Activated naive CD8-positive, alpha-beta T cell treated with anti-CD3 and anti-CD28 coated beads, Interleukin-2, amount 50 U/mL, for 16 hours (primary cell): Measurements from ENCODE around the gene EIF4H.
"Not testable (repeated sequence)": the region's sequence is repeated elsewhere in the genome, so short reads cannot be mapped to it uniquely, and the experiment has no call there.

Experiments used
- DNase-seq: peaks from one replicate; pipeline ENCODE4 v3.0.0-alpha.2; 2020; ENCODE audit warnings: low read depth, low spot score

EIF4H gene

GRCh38 chr7:74173866-74174605 is at the start of gene EIF4H:
Gene EIF4H (plus strand): TSS chr7:74174356. CDS start chr7:74174384, 28 bp downstream.
- DNase-seq = peak; percentile 89

- DNase-seq = no peak
These were observed 47.8 kb upstream of the EIF4H start for GRCh38 chr7:74126220-74126880.

- no peak for DNase-seq
These were observed 44.3 kb upstream of the EIF4H start for GRCh38 chr7:74129887-74130286.

- no peak for DNase-seq
These were observed 43.6 kb upstream of the EIF4H start for GRCh38 chr7:74130518-74130917.

- no peak for DNase-seq
These were observed 40.0 kb upstream of the EIF4H start for GRCh38 chr7:74134117-74134620.

- DNase-seq = no peak
These were observed 35.8 kb upstream of the EIF4H start for GRCh38 chr7:74138334-74138867.

- no peak for DNase-seq
These were observed 35.0 kb upstream of the EIF4H start for GRCh38 chr7:74138945-74139843.

GRCh38 chr7:74141705-74142104 is 32.5 kb upstream of the EIF4H start:
- no peak for DNase-seq

GRCh38 chr7:74143383-74143782 is 30.8 kb upstream of the EIF4H start:
- DNase-seq = no peak

GRCh38 chr7:74148491-74148890 is 25.7 kb upstream of the EIF4H start:
- no peak for DNase-seq

- DNase-seq = no peak
These were observed 25.1 kb upstream of the EIF4H start for GRCh38 chr7:74149071-74149470.

GRCh38 chr7:74149603-74150002 is 24.6 kb upstream of the EIF4H start:
- DNase-seq = no peak

GRCh38 chr7:74153736-74154135 is 20.4 kb upstream of the EIF4H start:
- DNase-seq = no peak

- DNase-seq = no peak
These were observed 18.3 kb upstream of the EIF4H start for GRCh38 chr7:74155810-74156395.

GRCh38 chr7:74157605-74158004 is 16.6 kb upstream of the EIF4H start:
- DNase-seq = no peak

- no peak for DNase-seq
These were observed 9.1 kb upstream of the EIF4H start for GRCh38 chr7:74164985-74165456.

GRCh38 chr7:74165867-74166593 is 8.1 kb upstream of the EIF4H start:
- DNase-seq = no peak

GRCh38 chr7:74167324-74167723 is 6.8 kb upstream of the EIF4H start:
- DNase-seq = not testable (repeated sequence)

GRCh38 chr7:74173074-74173473 is 1.1 kb upstream of the EIF4H start:
- no peak for DNase-seq

GRCh38 chr7:74173491-74173865 is 678 bp upstream of the EIF4H start:
- DNase-seq = no peak
